ENCODE measurements around the gene EPHB6.

EPHB6 gene

GRCh38 chr7:142864980-142865747 is 10.3 kb downstream of the EPHB6 start:
- no peak for ATAC-seq

- no peak for ATAC-seq
Observed at GRCh38 chr7:142865766-142866165, 10.9 kb downstream of the EPHB6 start.

DNA sequence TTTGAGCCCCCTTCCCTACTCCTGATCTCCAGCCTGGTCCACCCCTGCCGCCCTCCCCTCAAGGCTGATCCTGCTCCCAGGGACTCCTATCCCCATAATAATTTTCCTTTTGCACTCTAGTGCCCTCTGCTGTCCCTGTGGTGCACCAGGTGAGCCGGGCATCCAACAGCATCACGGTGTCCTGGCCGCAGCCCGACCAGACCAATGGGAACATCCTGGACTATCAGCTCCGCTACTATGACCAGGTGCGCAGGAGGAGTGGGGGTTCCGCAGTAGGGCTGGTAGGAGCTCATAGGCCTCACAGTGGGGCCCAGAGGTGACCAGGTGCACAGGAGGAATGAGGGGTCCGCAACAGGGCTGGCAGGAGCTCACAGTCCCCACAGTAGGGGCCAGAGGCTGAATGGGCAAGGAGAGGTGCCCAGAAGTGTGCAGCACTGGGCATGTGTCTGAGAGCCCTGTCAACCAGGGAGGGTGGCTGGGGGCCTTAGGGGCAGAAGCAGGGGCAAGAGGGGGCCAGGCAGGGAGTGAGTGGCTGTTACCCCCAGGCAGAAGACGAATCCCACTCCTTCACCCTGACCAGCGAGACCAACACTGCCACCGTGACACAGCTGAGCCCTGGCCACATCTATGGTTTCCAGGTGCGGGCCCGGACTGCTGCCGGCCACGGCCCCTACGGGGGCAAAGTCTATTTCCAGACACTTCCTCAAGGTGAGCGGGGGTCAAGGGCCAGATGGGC is 11.7 kb downstream of the EPHB6 start:
- ATAC-seq, result no peak

- ATAC-seq, result no peak
Observed at GRCh38 chr7:142867097-142867378, 12.2 kb downstream of the EPHB6 start.

GRCh38 chr7:142867398-142868187 is 12.7 kb downstream of the EPHB6 start:
- no peak for ATAC-seq

DNA sequence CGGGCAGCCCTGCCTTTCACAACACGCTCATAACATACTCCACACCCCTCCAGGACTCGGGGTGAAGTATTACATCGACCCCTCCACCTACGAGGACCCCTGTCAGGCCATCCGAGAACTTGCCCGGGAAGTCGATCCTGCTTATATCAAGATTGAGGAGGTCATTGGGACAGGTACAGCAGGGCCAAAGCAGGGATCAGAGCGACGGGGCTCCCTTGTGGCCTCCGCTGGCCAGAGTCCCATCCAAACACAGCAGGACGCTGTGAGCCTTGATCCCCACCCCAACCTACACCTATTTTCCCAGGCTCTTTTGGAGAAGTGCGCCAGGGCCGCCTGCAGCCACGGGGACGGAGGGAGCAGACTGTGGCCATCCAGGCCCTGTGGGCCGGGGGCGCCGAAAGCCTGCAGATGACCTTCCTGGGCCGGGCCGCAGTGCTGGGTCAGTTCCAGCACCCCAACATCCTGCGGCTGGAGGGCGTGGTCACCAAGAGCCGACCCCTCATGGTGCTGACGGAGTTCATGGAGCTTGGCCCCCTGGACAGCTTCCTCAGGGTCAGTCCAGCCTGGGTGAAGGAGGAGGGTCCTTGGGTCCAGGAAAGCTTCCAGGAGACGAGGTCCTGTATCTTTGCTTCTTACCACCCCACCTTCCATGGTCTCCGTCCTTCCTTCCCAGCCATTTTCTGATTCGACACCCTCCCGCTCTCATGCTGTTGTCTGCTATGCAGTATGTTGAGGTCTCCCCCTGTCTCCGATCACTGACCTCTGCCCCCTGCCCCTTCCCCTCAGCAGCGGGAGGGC is 13.5 kb downstream of the EPHB6 start:
- ATAC-seq, result no peak

- ATAC-seq, result no peak
Observed at GRCh38 chr7:142868986-142869415, 14.1 kb downstream of the EPHB6 start.

- ATAC-seq, result no peak
Observed at GRCh38 chr7:142869434-142869833, 14.6 kb downstream of the EPHB6 start.

GRCh38 chr7:142870147-142870559 is 15.3 kb downstream of the EPHB6 start:
- no peak for ATAC-seq

- ATAC-seq, result no peak
Observed at GRCh38 chr7:142870566-142871259, 15.8 kb downstream of the EPHB6 start.

GRCh38 chr7:142871260-142872105 is 16.6 kb downstream of the EPHB6 start:
- no peak for ATAC-seq

GRCh38 chr7:142872106-142872675 is 17.3 kb downstream of the EPHB6 start:
- ATAC-seq, result no peak

DNA sequence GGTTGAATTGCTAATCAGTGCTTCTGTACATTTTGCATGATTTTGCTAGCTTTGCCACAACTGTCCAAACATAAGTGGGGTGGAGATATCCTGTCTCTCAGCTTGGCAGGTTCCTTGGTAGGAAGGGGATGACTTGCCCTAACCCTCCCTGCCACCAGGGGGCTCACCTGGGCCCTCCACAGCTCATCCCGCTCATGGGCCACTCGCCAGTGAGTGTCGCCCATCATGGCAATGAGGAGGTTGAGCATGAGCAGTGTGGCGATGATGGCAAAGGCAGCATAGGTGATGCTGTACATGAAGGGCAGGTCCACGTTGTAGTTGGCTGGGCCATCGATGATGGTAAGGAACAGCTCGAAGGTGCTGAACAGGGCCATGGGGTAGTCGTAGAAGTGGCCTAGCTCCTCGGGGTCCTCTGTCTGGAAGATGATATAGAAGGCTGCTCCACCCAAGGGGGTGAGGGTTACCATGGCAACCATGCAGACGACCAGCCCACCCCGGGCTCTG is 18.5 kb downstream of the EPHB6 start:
- ATAC-seq, result no peak

DNA sequence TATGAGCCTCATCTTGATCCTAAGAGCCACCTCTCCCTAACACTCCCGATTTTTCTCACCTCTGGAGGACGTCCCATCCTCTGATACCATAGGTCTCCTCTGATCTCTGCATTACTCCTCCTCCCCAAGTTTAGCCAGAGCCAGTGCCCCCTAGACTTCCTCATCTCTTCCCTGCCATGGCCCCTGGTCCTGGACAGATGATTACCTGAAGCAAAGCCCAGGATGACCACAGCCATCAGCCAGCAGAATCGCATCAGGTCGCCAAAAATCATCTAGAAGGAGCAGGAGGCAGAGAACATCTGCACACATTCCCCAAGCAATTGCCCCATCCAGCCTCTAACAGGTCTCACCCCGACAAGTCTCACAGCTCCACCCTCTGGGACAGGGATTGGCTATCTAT is 19.0 kb downstream of the EPHB6 start:
- ATAC-seq, result no peak

DNA sequence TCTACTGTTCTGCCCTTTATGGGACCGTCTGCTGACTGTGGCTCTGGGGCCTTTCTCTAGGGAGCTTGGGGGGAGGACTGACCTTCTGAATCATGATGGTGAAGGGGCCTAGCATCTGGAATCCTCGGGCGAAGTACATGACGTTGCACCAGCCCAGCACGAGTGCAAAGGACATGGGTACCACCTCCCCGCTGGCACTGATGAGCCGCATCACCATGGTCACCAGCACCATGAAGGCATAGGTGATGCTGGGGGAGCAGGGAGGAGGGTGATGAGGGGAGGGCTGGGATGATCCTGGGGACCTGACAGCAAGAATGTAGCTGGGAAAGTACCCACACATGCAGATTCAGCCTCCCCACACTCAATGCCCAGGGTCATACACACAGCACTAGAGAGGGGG is 19.5 kb downstream of the EPHB6 start:
- no peak for ATAC-seq

DNA sequence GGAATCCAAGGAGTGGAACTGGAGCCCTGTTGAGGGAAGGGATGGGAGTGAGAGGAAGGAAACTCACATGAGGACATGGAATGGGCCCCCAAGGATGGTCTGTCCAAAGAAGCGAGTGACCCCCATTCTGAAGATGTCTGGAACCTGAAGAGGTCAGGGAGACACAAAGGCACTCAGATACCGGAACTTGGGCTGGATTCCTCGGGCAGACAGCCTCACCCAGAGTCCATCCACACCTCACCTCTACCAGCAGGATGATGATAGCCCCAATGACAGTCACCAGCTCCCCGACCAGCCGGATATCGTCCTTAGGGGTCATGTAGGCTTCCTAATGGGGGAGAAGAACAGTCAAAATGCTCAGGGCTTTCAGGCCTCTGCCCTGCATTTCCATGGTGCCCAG is 20.0 kb downstream of the EPHB6 start:
- ATAC-seq, result no peak

- no peak for ATAC-seq
Observed at GRCh38 chr7:142875456-142875855, 20.6 kb downstream of the EPHB6 start.

DNA sequence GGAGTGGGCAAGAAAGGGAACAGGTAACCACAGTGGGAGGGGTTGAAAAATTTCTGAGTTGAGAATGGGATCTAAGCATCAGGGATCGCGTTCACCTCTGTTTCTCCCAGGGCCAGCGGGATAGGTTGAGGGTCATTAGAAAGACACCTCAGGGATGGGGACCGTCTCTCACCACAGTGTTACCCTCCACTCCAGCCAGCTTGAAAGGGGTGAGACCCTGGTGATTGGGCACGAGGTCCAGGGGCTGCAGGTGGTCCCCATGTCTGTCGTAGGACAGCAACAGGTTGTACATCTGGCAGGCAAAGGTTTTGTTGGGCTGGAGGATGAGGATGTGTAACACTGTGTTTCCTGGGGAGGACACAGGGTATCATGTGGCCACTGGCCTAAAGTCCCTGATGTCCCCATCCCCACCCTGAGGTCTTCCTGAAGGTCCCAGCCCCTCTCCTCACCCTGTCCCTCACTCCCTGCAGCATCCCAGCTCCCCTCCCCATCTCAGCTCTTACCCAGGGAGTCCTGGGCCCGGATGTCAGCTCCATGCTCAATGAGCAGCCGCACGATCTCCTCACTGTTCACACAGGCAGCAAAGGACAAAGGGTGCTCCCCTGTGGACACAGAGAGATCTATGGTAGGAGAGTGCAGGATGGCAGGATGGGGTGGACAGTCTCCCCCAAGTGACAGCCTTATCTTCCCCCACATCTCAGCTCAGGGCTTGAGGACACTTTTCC is 21.5 kb downstream of the EPHB6 start:
- ATAC-seq, result no peak

DNA sequence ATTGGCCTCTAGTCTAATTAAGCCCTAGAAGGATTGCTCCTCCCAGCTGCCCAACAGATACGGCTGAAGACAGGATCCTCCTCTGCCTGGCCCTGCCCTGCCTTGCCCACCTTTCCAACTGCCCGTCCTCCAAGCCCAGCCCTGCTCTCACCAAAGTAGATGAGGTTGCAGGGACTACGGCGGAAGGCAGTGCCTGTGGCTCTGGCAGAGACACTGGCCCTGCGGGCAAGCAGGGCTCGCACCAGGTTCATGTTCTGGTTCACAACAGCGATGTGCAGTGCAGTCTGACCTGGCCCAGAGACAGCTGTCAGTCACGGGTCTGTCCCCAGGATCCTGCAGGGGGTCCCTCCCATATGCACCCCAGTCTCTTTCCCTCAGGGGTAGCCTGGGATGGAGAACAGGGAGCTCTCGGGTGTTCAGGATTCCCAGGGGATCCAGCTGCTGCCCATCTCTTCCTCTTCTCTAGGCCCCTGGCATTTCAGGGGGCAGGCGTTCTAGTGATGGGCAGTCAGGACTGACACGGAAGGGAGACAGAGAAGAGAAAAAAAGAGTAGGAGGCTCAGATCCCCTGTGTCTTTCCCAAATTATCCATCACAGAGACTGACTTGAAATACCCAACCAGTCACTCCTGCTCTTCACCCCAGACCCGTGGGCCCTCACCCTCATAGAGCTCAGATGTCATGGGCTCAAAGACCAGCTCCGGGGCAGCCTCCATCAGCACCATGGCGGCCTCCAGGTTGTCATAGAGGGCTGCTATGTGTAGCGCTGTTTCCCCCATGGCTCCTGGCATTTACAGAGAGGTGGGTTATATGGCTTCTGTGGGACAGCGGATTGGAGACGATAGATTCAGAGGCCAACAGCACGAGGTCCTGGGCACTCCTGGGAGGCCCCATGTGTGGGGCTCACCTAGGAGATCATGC is 22.4 kb downstream of the EPHB6 start:
- no peak for ATAC-seq

All from activated CD4-positive, CD25-positive, alpha-beta regulatory T cell treated with anti-CD3 and anti-CD28 coated beads, Interleukin-2, amount 50 U/mL, for 24 hours (primary cell).